Smooth muscle cell of the pulmonary artery (primary cell): ENCODE results near the gene LRRC53. TPM values are rescaled to one million over a fixed set of nuclear protein-coding genes. Genes with fewer than 3 reads are reported as not detected.

Source experiments
- total RNA-seq: library from RNA; depleted of rRNA; stranded (reverse); fragments of >200 nt; gene quantifications from 2 replicates; pipeline ENCODE4 v1.2.3, GENCODE V29; 2014

Gene LRRC53, protein sequence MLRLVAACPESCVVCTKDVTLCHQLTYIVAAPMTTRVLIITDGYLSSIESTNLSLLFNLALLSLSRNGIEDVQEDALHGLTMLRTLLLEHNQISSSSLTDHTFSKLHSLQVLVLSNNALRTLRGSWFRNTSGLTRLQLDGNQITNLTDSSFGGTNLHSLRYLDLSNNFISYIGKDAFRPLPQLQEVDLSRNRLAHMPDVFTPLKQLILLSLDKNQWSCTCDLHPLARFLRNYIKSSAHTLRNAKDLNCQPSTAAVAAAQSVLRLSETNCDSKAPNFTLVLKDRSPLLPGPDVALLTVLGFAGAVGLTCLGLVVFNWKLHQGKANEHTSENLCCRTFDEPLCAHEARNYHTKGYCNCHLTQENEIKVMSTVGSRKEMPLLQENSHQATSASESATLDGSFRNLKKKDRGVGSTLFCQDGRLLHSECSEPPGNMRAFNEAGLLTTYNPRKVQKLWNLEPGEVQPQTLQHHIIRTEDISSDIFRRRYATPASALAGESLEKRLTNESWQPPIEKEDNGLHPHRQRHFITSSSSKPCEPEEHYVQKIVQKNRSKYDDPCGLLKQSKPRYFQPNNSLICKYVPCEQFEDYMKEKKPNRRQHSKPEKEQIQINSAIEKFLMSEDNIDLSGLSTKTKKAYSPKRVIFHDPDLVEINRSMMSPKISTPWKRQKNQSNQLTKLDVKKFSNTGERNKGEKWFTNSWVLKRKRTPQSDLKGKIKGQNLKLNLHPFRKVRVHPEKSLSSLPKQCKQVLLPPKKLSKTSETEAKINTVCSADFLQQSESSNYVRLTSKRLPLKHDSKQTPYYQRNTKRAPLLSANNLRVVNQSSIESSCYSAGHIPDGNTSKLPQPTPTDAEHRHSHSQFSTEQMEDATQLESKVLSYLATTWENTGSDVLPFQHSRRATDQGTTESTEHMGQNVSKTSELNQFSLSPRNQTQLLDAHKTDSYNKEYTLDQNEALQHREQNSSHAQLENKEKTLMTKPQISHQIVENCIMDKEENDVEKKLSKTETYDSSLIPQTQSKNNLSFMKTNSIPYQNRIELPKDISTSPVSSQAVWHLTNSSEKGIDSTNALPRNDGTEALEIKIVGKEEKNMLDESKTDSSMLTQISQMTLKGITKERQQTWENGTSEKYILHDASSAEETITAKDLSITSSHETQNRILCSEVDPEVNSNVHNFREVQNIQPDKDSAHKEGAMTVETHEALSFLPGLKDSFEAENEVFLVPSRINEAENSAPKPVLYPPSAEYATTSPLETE
- not detected in 2 replicates for total RNA-seq

DNA sequence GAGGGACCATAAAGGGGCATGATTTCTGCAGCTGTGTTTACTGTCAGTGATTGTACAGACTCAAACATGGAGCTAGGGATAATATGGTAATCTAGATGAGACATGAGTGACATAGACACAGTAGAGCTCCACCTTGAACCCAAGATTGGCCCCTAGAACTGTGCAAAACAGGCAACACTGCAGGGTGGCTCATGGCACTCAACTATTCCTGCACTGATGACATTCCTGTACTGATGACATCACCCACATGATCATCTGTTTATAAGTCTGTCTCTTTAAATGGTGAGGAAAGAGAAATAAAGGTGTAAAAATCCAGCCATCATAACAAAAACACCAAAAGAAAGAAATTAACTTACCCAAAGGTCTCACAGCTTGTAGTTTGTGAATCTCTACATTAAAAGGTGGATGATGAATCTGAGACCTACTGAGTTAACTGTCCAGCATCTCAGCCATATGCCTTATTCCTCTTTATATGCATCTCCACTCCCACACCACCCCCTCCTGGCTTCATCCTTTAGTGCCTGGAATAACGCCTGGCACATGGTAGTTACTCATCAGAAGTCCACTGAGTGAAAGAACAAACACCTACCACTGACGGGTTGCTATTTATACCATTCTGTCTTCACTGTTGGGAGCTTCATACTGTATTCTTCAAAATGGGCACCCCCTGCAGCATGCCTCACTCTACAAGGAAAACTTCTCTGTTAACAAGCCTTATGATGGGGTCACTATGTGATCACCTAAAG is at the start of gene LRRC53:
TSS of gene LRRC53 (minus strand) at position 442 of the 746 bp plus-strand sequence. CDS start 29,262 bp downstream, outside the sequence.

Other genes starting within 250 kb of the LRRC53 start
- not detected in 2 replicates for gene ERICH3, start 161.2 kb upstream of the LRRC53 start, total RNA-seq
- gene CRYZ, start 220.4 kb upstream of the LRRC53 start, total RNA-seq: 37.3 and 46.7 TPM in 2 replicates
- gene TYW3, start 220.5 kb upstream of the LRRC53 start, total RNA-seq: 18.1 and 21.2 TPM in 2 replicates